Activated naive CD8-positive, alpha-beta T cell treated with anti-CD3 and anti-CD28 coated beads, Interleukin-2, amount 50 U/mL, for 24 hours (primary cell): Measurements from ENCODE around the gene SART3.
A peak's percentile ranks its signal among the peaks of the same experiment; 100 is the strongest.

Source experiments
- ATAC-seq: fragments of 150-1000 bp; cut with Tn5 transposase; one replicate; pipeline ENCODE4 v1.10.0; 2021
- DNase-seq: peaks from one replicate; pipeline ENCODE4 v3.0.0; 2021
- H3K27ac Mint-ChIP-seq: one replicate; pipeline ENCODE4 v1.8.0; 2021; ENCODE audit warnings: mild to moderate bottlenecking, mixed read lengths
- H3K27me3 Mint-ChIP-seq: one replicate; pipeline ENCODE4 v1.8.0; 2021; ENCODE audit warnings: mixed read lengths
- H3K36me3 Mint-ChIP-seq: one replicate; pipeline ENCODE4 v1.8.0; 2021; ENCODE audit warnings: low read depth, mixed read lengths
- H3K4me1 Mint-ChIP-seq: one replicate; pipeline ENCODE4 v1.8.0; 2021; ENCODE audit warnings: mixed read lengths
- H3K4me3 Mint-ChIP-seq: one replicate; pipeline ENCODE4 v1.8.0; 2021; ENCODE audit warnings: mild to moderate bottlenecking, moderate library complexity, mixed read lengths
- H3K9me3 Mint-ChIP-seq: one replicate; pipeline ENCODE4 v1.8.0; 2021; ENCODE audit warnings: mixed read lengths

Gene SART3

GRCh38 chr12:108517288-108518100 lies 43.5 kb downstream of the SART3 start:
- Mint-ChIP-seq H3K4me3 (no peak overlapping the region), H3K27me3 (no peaks in the 10 kb centered on the region), H3K36me3 (peaks cover 26% of the 10 kb centered on the region), H3K9me3 (no peaks in the 10 kb centered on the region), H3K4me1 (peaks cover 23% of the 10 kb centered on the region), H3K27ac (no peak overlapping the region)
- DNase-seq (no peak), ATAC-seq (no peak)

DNA sequence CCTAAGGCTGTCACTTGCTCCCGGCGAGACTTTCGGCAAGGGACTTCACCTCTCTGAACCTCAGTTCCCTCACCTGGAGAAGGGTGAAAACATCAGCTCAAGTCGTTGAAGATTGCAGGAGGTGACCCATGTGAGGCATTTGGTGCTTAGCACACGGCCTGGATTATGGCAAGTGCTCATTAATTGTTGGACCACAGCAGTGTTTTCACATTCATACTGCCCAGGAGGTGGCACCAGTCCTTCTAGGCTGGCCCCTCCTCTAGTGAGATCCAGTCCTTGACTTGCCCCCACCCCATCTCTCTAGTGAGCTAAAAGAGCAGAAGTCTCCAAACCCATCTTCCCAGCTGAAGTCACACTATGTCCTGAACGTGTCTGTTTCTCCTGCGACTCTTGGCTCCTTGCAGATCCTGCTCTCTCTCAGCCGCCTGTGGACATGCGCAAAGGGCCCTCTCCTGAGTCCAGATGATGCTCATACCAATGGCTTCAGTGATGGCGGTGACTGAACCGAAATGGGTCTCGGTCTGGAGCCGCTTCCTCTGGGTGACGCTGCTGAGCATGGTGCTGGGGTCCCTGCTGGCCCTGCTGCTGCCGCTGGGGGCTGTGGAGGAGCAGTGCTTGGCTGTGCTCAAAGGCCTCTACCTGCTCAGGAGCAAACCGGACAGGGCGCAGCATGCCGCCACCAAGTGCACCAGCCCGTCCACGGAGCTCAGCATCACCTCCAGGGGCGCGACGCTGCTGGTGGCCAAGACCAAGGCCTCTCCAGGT lies 44.3 kb downstream of the SART3 start:
- H3K4me3 Mint-ChIP-seq = peak overlapping the region; percentile 87

GRCh38 chr12:108515916-108516315 lies 45.1 kb downstream of the SART3 start:
- Mint-ChIP-seq H3K4me1 (peaks cover 30% of the 10 kb centered on the region), H3K27ac (peak overlapping the region; percentile 91), H3K36me3 (peaks cover 21% of the 10 kb centered on the region), H3K4me3 (peak overlapping the region; percentile 87), H3K27me3 (no peaks in the 10 kb centered on the region), H3K9me3 (no peaks in the 10 kb centered on the region)
- DNase-seq = peak; percentile 10
- no peak for ATAC-seq

More for the DNA sequence above, 44.3 kb downstream of the SART3 start:
- Mint-ChIP-seq H3K4me1 (peaks cover 27% of the 10 kb centered on the region), H3K9me3 (no peaks in the 10 kb centered on the region), H3K27ac (peak overlapping the region; percentile 91), H3K36me3 (peaks cover 23% of the 10 kb centered on the region), H3K27me3 (no peaks in the 10 kb centered on the region)
- ATAC-seq (no peak), DNase-seq (no peak)

DNA sequence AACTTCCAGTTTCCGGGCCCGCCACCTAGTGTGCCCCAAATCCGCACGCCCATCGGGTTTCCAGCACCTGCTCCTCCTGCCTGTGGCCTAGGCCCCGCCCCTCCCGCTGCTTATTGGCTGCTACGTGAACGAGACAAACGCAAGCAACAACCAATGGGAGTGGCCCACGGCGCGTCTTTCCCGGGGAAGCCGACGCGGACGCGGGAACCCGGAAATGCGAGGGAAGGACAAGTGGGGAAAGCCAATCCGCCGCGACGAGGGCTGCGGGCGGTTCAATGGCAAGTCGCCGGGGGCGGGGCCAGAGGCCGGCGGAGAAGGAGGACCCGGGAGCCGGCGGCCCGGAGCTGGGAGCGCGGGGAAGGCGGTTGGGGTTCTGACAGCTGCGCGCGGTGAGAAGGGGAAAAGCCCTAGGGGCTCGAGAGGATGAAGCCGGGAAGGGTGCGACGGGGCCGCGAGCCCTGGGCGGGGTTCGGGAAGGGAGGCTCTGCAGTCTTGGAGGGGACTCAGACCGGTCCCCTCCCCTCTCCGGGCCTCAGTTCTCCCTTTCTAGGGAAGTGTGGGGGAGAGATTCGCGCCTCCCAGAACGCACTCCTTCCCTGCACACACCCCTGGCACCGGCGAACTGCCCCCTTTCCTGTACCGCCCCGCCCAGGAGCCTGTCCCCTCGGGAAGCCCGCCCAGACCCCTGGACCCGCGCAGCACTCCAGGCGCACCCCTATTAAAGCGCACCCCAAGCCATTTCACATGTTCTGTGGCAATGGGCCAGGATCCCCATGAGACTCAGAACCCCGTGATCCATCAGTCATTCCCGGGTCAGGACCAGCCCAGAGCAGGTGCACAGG lies 45.8 kb downstream of the SART3 start, which contains the start of gene FICD:
Gene FICD (plus strand): TSS at position 305 of the 842 bp plus-strand sequence. CDS start 1,696 bp downstream, outside the sequence.
- Mint-ChIP-seq H3K27me3 (no peaks in the 10 kb centered on the region), H3K4me1 (peaks cover 30% of the 10 kb centered on the region), H3K9me3 (no peaks in the 10 kb centered on the region)

DNA sequence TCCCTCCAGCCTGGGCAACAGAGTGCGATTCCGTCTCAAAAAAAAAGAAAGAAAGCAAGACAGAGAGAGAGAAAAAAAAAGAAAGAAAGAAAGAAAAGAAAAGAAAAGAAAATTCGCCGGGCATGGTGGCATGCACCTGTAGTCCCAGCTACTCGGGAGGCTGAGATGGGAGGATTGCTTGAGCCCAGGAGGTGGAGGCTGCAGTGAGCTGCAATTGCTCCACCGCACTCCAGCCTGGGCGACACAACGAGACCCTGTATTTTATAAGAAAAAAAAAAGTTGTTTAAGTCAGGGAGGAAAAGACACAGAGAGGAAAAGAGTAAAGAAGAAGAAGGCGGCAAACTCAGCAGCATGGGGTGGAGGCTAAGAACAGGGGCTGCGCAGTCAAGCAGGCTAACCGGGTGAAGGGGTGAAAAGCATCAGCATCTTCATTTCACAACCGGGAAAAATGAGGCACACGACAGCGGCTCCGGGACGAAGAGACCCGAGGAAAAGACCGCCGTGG lies 46.5 kb downstream of the SART3 start:
- DNase-seq = no peak
- Mint-ChIP-seq H3K4me3 (peak overlapping the region; percentile 87), H3K27ac (peak overlapping the region; percentile 91), H3K9me3 (no peaks in the 10 kb centered on the region), H3K27me3 (no peaks in the 10 kb centered on the region), H3K4me1 (peaks cover 29% of the 10 kb centered on the region), H3K36me3 (peaks cover 9% of the 10 kb centered on the region)
- peak; percentile 6 for ATAC-seq

More for the DNA sequence above, 45.8 kb downstream of the SART3 start, which contains the start of gene FICD:
- peak; percentile 99 for DNase-seq
- peak; percentile 91 for ATAC-seq
- Mint-ChIP-seq H3K36me3 (peaks cover 14% of the 10 kb centered on the region), H3K27ac (peak within 1 kb of the TSS; percentile 91), H3K4me3 (peak within 1 kb of the TSS; percentile 87)

DNA sequence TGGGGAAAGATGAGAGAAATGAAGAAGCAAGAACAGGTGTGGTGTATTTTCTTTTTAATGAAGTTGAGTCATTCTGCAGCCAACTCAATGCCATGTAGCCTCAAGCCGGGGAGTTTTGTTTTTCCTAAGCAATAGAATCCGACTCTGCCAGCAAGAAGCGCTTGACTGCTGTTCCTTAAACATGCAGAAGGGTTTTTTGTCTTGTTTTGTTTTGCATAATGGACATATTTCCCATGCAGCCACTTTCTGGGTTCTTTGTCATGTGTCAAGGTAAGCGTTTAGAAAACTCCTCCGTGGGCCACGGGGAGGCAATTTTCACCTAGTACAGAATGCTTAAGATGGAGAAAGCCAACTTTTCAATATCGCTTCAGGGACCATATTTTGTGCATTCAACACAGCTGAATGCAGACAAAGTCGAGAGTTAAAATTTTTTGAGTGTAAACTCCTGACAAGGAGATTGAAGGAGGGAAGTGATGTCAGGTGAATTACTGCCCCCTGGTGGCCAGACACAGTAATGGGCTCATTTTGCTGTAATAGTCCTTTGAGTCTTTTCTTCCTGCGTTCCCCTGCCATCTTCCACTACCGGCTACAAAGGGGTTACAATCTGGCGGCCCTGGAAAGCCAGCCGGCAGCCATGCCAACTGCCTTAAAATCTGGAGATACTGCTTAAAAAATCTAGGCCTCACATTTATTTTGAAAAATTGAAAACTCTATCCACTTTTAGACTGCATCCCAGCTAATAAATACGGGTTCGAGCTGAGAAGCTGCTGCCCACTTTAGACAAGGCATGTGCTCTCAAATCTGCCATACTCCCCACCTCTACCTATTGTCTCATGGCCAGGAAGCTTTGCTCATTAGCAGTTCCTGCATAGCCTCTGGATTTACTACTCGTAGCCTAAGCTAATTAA lies 49.1 kb downstream of the SART3 start:
- Mint-ChIP-seq H3K4me3 (no peak overlapping the region), H3K4me1 (peaks cover 34% of the 10 kb centered on the region), H3K36me3 (no peaks in the 10 kb centered on the region), H3K27me3 (no peaks in the 10 kb centered on the region), H3K9me3 (no peaks in the 10 kb centered on the region), H3K27ac (no peak overlapping the region)
- ATAC-seq (no peak), DNase-seq (peak; percentile 80)

DNA sequence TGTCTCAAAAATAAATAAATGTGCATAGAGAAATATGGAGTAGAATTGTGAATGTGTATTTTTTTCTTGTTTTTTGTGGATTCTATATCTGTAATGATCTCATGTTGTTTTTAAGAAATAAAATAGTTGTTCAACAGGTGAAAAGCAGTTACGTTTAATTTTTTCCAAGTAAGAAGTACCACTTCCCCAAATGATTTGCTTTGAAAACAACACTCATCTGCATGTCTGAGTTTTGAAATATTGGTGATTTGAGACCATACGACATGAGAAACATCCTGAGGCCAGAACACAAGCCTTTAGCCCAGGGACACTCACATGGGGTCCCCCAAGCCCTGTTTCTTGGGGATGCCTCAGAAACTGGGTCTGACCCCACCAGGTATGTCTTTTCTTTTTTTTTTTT lies 50.1 kb downstream of the SART3 start:
- H3K4me3 Mint-ChIP-seq = no peak overlapping the region
- H3K36me3 Mint-ChIP-seq = no peaks in the 10 kb centered on the region
- no peak overlapping the region for H3K27ac Mint-ChIP-seq
- peaks cover 24% of the 10 kb centered on the region for H3K4me1 Mint-ChIP-seq
- ATAC-seq = no peak
- no peaks in the 10 kb centered on the region for H3K27me3 Mint-ChIP-seq
- no peaks in the 10 kb centered on the region for H3K9me3 Mint-ChIP-seq
- DNase-seq = no peak

DNA sequence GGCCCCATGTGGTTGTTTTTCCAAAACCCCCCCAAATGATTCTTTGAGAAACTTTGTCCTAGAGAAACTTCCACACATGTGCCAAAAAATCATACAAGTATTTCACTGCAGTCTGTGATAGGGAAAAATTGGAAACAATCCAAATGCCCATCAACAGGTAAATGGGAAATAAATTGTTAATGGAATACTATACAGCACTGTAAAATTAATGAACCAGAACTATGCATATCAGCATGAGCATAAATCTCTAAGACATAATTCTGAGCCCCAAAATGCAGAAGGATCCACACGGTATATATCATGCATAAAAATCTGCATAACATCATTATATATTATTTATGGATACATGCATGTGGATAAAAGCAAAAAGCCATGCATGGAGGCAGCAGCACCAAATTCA lies 51.2 kb downstream of the SART3 start:
- H3K4me1 Mint-ChIP-seq = peaks cover 23% of the 10 kb centered on the region
- H3K36me3 Mint-ChIP-seq = no peaks in the 10 kb centered on the region
- H3K27me3 Mint-ChIP-seq = no peaks in the 10 kb centered on the region
- no peak for ATAC-seq
- no peak for DNase-seq
- H3K27ac Mint-ChIP-seq = no peak overlapping the region
- no peak overlapping the region for H3K4me3 Mint-ChIP-seq
- H3K9me3 Mint-ChIP-seq = no peaks in the 10 kb centered on the region

DNA sequence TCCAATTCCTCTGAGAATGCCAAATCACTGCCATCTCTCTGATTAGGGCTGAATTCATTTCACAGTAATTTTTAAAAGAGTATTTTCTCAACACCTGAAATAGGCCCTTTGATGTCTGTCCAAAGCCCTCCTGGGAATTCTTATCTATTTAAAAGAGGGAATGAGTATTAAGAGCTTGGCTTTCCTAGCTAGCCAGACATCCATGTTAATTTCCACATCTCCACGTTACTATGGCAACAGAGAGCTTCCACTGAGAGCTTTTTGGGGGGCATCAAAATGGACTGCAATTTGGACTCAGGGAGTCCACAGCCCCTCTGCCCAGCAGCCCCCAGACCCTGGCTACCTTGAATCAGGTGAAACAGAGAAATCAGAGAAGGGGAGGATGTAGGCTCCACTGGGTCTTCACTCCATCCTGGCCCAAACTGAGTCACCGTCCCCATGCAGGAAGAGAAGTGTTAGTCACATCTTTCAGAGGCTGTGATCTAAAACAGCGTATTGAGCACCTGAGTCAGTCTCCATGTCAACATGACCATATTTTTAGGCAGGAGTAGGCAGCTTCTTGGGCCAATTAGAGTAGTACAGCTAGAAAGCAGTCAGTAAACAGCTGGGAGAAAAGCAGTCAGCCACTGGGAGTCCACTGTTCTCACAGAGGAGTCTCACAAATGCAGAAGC lies 52.9 kb downstream of the SART3 start:
- no peak overlapping the region for H3K4me3 Mint-ChIP-seq
- peaks cover 9% of the 10 kb centered on the region for H3K27me3 Mint-ChIP-seq
- H3K36me3 Mint-ChIP-seq = peaks cover 3% of the 10 kb centered on the region
- no peak overlapping the region for H3K27ac Mint-ChIP-seq
- ATAC-seq (peak; percentile 90), DNase-seq (no peak)
- peaks cover 11% of the 10 kb centered on the region for H3K9me3 Mint-ChIP-seq
- peaks cover 13% of the 10 kb centered on the region for H3K4me1 Mint-ChIP-seq

GRCh38 chr12:108505129-108505528 lies 55.8 kb downstream of the SART3 start:
- peaks cover 3% of the 10 kb centered on the region for H3K36me3 Mint-ChIP-seq
- peaks cover 18% of the 10 kb centered on the region for H3K27me3 Mint-ChIP-seq
- H3K4me1 Mint-ChIP-seq = peaks cover 5% of the 10 kb centered on the region
- DNase-seq (no peak), ATAC-seq (no peak)
- peaks cover 20% of the 10 kb centered on the region for H3K9me3 Mint-ChIP-seq
- no peak overlapping the region for H3K4me3 Mint-ChIP-seq
- H3K27ac Mint-ChIP-seq = no peak overlapping the region

DNA sequence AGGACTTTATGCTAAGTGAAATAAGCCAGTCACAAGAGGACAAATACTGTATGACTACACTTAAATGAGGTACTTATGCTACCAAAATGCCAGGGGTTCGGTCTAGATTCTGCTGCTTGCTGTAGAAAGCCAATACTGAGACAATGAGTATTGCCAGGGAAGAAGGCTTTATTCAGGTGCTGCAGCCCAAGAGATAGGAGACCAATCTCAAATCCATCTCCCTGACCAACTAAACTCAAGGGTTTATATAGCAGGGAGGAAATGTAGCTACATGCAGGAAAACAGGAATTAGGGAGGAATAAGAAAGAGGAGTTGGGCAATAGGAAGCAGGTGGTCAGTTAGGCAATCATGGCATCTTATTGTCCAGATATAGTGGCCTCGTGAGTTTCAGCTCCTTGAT lies 58.1 kb downstream of the SART3 start:
- Mint-ChIP-seq H3K27me3 (peaks cover 18% of the 10 kb centered on the region), H3K4me1 (no peaks in the 10 kb centered on the region), H3K9me3 (peaks cover 20% of the 10 kb centered on the region), H3K4me3 (no peak overlapping the region), H3K27ac (no peak overlapping the region), H3K36me3 (peaks cover 3% of the 10 kb centered on the region)
- DNase-seq (no peak), ATAC-seq (no peak)

DNA sequence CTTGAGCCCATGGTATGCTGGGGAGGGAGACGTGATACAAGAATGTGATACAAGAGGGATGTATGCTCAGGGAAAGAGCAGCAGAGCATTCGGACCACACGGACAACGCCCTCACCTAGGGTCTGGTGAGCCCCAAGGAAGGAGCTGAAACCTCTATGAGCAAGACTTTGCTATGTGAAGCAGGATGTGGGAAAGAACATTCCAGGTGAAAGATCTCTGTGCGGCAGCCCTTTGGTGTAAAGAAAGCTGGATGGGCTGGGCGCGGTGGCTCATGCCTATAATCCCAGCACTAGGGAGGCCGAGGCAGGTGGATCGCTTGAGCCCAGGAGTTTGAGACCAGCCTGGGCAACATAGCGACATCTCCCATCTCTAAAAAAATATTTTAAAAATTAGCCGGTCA lies 62.8 kb downstream of the SART3 start:
- Mint-ChIP-seq H3K27me3 (peaks cover 13% of the 10 kb centered on the region), H3K9me3 (peaks cover 10% of the 10 kb centered on the region), H3K36me3 (peaks cover under 1% of the 10 kb centered on the region), H3K4me3 (no peak overlapping the region), H3K27ac (no peak overlapping the region), H3K4me1 (no peaks in the 10 kb centered on the region)
- ATAC-seq (no peak), DNase-seq (no peak)
